WTC11 (cell line): ENCODE measurements around the gene TMX1. TPM values are rescaled to one million over a fixed set of nuclear protein-coding genes. Genes with fewer than 3 reads are reported as not detected.
A peak's percentile ranks its signal among the peaks of the same experiment; 100 is the strongest.

Experiments used
- AR ChIP-seq: fragments of 250-450 bp; sonication (Bioruptor Pico); IDR thresholded peaks from 2 replicates; pipeline ENCODE4 v1.9.0; 2021; ENCODE audit warnings: mild to moderate bottlenecking
- CBFB ChIP-seq: sonication (generic); formaldehyde crosslinking; IDR thresholded peaks from 2 replicates; pipeline ENCODE4 v1.8.1; 2022; ENCODE audit warnings: mild to moderate bottlenecking, low read depth, missing genetic modification reagents
- CDX4 ChIP-seq: fragments of 250-450 bp; sonication (Bioruptor Pico); IDR thresholded peaks from 2 replicates; pipeline ENCODE4 v1.9.0; 2021; ENCODE audit warnings: moderate library complexity, mild to moderate bottlenecking, inconsistent platforms, borderline replicate concordance
- CREB1 ChIP-seq: sonication (generic); formaldehyde crosslinking; IDR thresholded peaks from 2 replicates; pipeline ENCODE4 v1.8.0; 2023; ENCODE audit warnings: mild to moderate bottlenecking, missing genetic modification reagents
- EMX1 ChIP-seq: fragments of 250-450 bp; sonication (Bioruptor Pico); IDR thresholded peaks from 2 replicates; pipeline ENCODE4 v1.8.0; 2021; ENCODE audit warnings: mild to moderate bottlenecking
- FOXJ3 ChIP-seq: sonication (generic); formaldehyde crosslinking; IDR thresholded peaks from 2 replicates; pipeline ENCODE4 v1.9.0; 2021; ENCODE audit warnings: missing genetic modification reagents, mild to moderate bottlenecking, borderline replicate concordance
- GABPB1 ChIP-seq: sonication (generic); formaldehyde crosslinking; IDR thresholded peaks from 2 replicates; pipeline ENCODE4 v1.8.1; 2023; ENCODE audit warnings: mild to moderate bottlenecking, missing genetic modification reagents
- JAZF1 ChIP-seq: fragments of 250-450 bp; sonication (Bioruptor Pico); IDR thresholded peaks from 2 replicates; pipeline ENCODE4 v1.9.0; 2021; ENCODE audit warnings: moderate library complexity, mild to moderate bottlenecking, inconsistent platforms
- MXD4 ChIP-seq: fragments of 250-450 bp; sonication (Bioruptor Pico); IDR thresholded peaks from 2 replicates; pipeline ENCODE4 v1.8.0; 2021; ENCODE audit warnings: mild to moderate bottlenecking, moderate library complexity, borderline replicate concordance
- NR2C2 ChIP-seq: sonication (generic); formaldehyde crosslinking; IDR thresholded peaks from 2 replicates; pipeline ENCODE4 v1.8.0; 2022; ENCODE audit warnings: mild to moderate bottlenecking, missing genetic modification reagents
- OVOL2 ChIP-seq: fragments of 250-450 bp; sonication (Bioruptor Pico); IDR thresholded peaks from 2 replicates; pipeline ENCODE4 v1.9.0; 2021; ENCODE audit warnings: mild to moderate bottlenecking, borderline replicate concordance
- RORB ChIP-seq: fragments of 250-450 bp; sonication (Bioruptor Pico); IDR thresholded peaks from 2 replicates; pipeline ENCODE4 v1.9.0; 2021; ENCODE audit warnings: mild to moderate bottlenecking
- STAT6 ChIP-seq: sonication (generic); formaldehyde crosslinking; conservative IDR thresholded peaks from 2 replicates; pipeline ENCODE4 v1.8.1; 2023; ENCODE audit warnings: mild to moderate bottlenecking, low read depth, missing genetic modification reagents, moderate library complexity
- TP53 ChIP-seq: sonication (generic); formaldehyde crosslinking; IDR thresholded peaks from 2 replicates; pipeline ENCODE4 v1.8.1; 2023; ENCODE audit warnings: mild to moderate bottlenecking, missing genetic modification reagents
- ZBTB21 ChIP-seq: sonication (generic); formaldehyde crosslinking; IDR thresholded peaks from 2 replicates; pipeline ENCODE4 v1.8.1; 2023; ENCODE audit warnings: mild to moderate bottlenecking, missing genetic modification reagents, borderline replicate concordance
- ZNF232 ChIP-seq: sonication (generic); formaldehyde crosslinking; IDR thresholded peaks from 2 replicates; pipeline ENCODE4 v1.8.0; 2022; ENCODE audit warnings: mild to moderate bottlenecking, missing genetic modification reagents
- ZNF263 ChIP-seq: sonication (generic); formaldehyde crosslinking; IDR thresholded peaks from 2 replicates; pipeline ENCODE4 v1.8.1; 2022; ENCODE audit warnings: low read depth, mild to moderate bottlenecking, moderate library complexity, missing genetic modification reagents
- ZNF396 ChIP-seq: fragments of 250-450 bp; sonication (Bioruptor Pico); IDR thresholded peaks from 2 replicates; pipeline ENCODE4 v1.8.0; 2021; ENCODE audit warnings: mild to moderate bottlenecking, moderate library complexity, borderline replicate concordance
- ZNF671 ChIP-seq: fragments of 250-450 bp; sonication (Bioruptor Pico); IDR thresholded peaks from 2 replicates; pipeline ENCODE4 v1.8.0; 2021; ENCODE audit warnings: mild to moderate bottlenecking
- total RNA-seq: library from RNA; stranded (reverse); gene quantifications from 3 replicates; pipeline ENCODE4 v1.2.3, GENCODE V29; 2021
- TF ChIP-seq, protein P1 (sequence below): fragments of 250-450 bp; sonication (Bioruptor Pico); IDR thresholded peaks from 2 replicates; pipeline ENCODE4 v1.8.0; 2021; ENCODE audit warnings: mild to moderate bottlenecking
- TF ChIP-seq, protein P2 (sequence below): sonication (generic); formaldehyde crosslinking; IDR thresholded peaks from 2 replicates; pipeline ENCODE4 v1.8.1; 2023; ENCODE audit warnings: mild to moderate bottlenecking, missing genetic modification reagents
- TF ChIP-seq, protein P3 (sequence below): sonication (generic); formaldehyde crosslinking; IDR thresholded peaks from 2 replicates; pipeline ENCODE4 v1.8.1; 2023; ENCODE audit warnings: mild to moderate bottlenecking, missing genetic modification reagents, moderate library complexity
- TF ChIP-seq, protein P4 (sequence below): sonication (generic); formaldehyde crosslinking; IDR thresholded peaks from 2 replicates; pipeline ENCODE4 v1.8.0; 2022; ENCODE audit warnings: mild to moderate bottlenecking, missing genetic modification reagents
- TF ChIP-seq, protein P5 (sequence below): sonication (generic); formaldehyde crosslinking; IDR thresholded peaks from 2 replicates; pipeline ENCODE4 v1.8.1; 2023; ENCODE audit warnings: mild to moderate bottlenecking, missing genetic modification reagents, moderate library complexity
- TF ChIP-seq, protein P6 (sequence below): sonication (generic); formaldehyde crosslinking; IDR thresholded peaks from 2 replicates; pipeline ENCODE4 v1.8.1; 2022; ENCODE audit warnings: mild to moderate bottlenecking, moderate library complexity, missing genetic modification reagents

The TMX1 gene
- total RNA-seq, 1 experiment from 2014 or later, result 40.9 TPM

DNA sequence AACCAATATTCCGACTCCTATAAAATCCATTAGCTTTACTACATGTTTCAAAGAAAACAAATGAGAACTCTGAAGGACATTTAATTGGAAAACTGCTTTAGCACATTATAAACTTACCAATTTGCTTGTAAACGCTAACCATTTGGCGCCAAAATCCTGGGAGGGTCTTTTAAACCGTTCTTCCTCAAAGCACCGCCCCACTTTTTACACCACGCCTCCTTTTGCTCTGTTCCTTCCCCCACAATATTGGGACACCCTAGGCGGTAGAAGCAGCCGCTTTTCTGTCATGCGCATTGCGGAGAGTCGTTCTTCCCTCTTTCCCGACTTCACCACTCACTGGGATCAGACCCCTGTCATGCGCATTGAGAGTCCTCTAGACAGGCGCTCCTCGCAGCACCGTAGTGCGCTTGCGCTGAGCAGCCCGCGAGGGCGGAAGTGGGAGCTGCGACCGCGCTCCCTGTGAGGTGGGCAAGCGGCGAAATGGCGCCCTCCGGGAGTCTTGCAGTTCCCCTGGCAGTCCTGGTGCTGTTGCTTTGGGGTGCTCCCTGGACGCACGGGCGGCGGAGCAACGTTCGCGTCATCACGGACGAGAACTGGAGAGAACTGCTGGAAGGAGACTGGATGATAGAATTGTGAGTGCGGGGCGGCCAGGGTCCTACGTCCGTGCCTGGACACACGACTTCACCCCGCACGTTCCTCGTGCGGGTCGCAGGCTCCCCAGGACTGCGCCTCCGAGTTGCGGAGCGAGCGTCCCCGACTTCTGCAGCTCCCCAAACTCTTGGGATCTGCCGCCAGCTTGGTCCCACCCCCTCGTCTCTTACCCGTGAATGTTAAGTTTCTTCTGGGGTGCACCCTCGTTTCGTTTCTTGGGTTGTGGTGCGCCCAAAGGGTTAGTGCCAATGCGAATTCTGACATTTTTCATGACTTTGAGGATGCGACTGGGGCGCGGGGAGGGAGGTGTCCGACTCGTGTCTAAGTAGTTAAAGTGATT is at the start of gene TMX1 (continued):
- TF ChIP-seq STAT6 (no peak), AR (CRISPR knock-in tag) (no peak), ZNF671 (no peak), FOXJ3 (CRISPR knock-in tag) (no peak), NR2C2 (CRISPR knock-in tag) (no peak), CREB1 (no peak), RORB (CRISPR knock-in tag) (no peak), ZNF263 (CRISPR knock-in tag) (0 out of 2 replicates have a peak, but pooled peaks have one; percentile 49), ZNF396 (CRISPR knock-in tag) (no peak), CDX4 (CRISPR knock-in tag) (no peak), EMX1 (no peak), JAZF1 (CRISPR knock-in tag) (no peak), MXD4 (no peak), ZNF232 (CRISPR knock-in tag) (no peak; the same call in 1 of the 2 replicates), TP53 (peak; percentile 76), GABPB1 (CRISPR knock-in tag) (peak; percentile 68; the same call in 1 of the 2 replicates), ZBTB21 (no peak), OVOL2 (CRISPR knock-in tag) (no peak), CBFB (CRISPR knock-in tag) (no peak)
- TF ChIP-seq, protein P1, sequence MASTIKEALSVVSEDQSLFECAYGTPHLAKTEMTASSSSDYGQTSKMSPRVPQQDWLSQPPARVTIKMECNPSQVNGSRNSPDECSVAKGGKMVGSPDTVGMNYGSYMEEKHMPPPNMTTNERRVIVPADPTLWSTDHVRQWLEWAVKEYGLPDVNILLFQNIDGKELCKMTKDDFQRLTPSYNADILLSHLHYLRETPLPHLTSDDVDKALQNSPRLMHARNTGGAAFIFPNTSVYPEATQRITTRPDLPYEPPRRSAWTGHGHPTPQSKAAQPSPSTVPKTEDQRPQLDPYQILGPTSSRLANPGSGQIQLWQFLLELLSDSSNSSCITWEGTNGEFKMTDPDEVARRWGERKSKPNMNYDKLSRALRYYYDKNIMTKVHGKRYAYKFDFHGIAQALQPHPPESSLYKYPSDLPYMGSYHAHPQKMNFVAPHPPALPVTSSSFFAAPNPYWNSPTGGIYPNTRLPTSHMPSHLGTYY (CRISPR knock-in tag), result peak; percentile 19; the same call in 1 of the 2 replicates
- TF ChIP-seq, protein P2, sequence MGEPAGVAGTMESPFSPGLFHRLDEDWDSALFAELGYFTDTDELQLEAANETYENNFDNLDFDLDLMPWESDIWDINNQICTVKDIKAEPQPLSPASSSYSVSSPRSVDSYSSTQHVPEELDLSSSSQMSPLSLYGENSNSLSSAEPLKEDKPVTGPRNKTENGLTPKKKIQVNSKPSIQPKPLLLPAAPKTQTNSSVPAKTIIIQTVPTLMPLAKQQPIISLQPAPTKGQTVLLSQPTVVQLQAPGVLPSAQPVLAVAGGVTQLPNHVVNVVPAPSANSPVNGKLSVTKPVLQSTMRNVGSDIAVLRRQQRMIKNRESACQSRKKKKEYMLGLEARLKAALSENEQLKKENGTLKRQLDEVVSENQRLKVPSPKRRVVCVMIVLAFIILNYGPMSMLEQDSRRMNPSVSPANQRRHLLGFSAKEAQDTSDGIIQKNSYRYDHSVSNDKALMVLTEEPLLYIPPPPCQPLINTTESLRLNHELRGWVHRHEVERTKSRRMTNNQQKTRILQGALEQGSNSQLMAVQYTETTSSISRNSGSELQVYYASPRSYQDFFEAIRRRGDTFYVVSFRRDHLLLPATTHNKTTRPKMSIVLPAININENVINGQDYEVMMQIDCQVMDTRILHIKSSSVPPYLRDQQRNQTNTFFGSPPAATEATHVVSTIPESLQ (CRISPR knock-in tag), result no peak
- TF ChIP-seq, protein P3, sequence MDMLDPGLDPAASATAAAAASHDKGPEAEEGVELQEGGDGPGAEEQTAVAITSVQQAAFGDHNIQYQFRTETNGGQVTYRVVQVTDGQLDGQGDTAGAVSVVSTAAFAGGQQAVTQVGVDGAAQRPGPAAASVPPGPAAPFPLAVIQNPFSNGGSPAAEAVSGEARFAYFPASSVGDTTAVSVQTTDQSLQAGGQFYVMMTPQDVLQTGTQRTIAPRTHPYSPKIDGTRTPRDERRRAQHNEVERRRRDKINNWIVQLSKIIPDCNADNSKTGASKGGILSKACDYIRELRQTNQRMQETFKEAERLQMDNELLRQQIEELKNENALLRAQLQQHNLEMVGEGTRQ (CRISPR knock-in tag), result peak; percentile 37; the same call in 1 of the 2 replicates
- TF ChIP-seq, protein P4, sequence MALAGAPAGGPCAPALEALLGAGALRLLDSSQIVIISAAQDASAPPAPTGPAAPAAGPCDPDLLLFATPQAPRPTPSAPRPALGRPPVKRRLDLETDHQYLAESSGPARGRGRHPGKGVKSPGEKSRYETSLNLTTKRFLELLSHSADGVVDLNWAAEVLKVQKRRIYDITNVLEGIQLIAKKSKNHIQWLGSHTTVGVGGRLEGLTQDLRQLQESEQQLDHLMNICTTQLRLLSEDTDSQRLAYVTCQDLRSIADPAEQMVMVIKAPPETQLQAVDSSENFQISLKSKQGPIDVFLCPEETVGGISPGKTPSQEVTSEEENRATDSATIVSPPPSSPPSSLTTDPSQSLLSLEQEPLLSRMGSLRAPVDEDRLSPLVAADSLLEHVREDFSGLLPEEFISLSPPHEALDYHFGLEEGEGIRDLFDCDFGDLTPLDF (CRISPR knock-in tag), result no peak
- TF ChIP-seq, protein P5, sequence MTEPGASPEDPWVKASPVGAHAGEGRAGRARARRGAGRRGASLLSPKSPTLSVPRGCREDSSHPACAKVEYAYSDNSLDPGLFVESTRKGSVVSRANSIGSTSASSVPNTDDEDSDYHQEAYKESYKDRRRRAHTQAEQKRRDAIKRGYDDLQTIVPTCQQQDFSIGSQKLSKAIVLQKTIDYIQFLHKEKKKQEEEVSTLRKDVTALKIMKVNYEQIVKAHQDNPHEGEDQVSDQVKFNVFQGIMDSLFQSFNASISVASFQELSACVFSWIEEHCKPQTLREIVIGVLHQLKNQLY (CRISPR knock-in tag), result 0 out of 2 replicates have a peak, but pooled peaks have one; percentile 37
- TF ChIP-seq, protein P6, sequence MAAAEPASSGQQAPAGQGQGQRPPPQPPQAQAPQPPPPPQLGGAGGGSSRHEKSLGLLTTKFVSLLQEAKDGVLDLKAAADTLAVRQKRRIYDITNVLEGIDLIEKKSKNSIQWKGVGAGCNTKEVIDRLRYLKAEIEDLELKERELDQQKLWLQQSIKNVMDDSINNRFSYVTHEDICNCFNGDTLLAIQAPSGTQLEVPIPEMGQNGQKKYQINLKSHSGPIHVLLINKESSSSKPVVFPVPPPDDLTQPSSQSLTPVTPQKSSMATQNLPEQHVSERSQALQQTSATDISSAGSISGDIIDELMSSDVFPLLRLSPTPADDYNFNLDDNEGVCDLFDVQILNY, result peak; percentile 87
